Dendritic cell treated with granulocyte-macrophage colony-stimulating factor and Interleukin-4, amounts not matched to agents 40 ng/mL and 50 ng/mL, for 4 days (primary cell): ENCODE results near the gene ATXN1.

Experiments
- H3K27ac Mint-ChIP-seq: one replicate; pipeline ENCODE4 v1.8.0; 2022; ENCODE audit warnings: mild to moderate bottlenecking, mixed read lengths
- H3K27me3 Mint-ChIP-seq: one replicate; pipeline ENCODE4 v1.8.0; 2022; ENCODE audit warnings: mild to moderate bottlenecking, mixed read lengths
- H3K36me3 Mint-ChIP-seq: one replicate; pipeline ENCODE4 v1.8.0; 2022; ENCODE audit warnings: low read depth, mixed read lengths
- H3K4me1 Mint-ChIP-seq: one replicate; pipeline ENCODE4 v1.8.0; 2022; ENCODE audit warnings: low read depth, mixed read lengths
- H3K4me3 Mint-ChIP-seq: one replicate; pipeline ENCODE4 v1.8.0; 2022; ENCODE audit warnings: mild to moderate bottlenecking, moderate library complexity, mixed read lengths
- H3K9me3 Mint-ChIP-seq: one replicate; pipeline ENCODE4 v1.8.0; 2022; ENCODE audit warnings: mixed read lengths
- intact Hi-C: fragments of 100-400 bp; cut with micrococcal nuclease; formaldehyde crosslinking; loops from one replicate; pipeline ENCODE4 v1.15.0; 2022

Gene ATXN1

DNA sequence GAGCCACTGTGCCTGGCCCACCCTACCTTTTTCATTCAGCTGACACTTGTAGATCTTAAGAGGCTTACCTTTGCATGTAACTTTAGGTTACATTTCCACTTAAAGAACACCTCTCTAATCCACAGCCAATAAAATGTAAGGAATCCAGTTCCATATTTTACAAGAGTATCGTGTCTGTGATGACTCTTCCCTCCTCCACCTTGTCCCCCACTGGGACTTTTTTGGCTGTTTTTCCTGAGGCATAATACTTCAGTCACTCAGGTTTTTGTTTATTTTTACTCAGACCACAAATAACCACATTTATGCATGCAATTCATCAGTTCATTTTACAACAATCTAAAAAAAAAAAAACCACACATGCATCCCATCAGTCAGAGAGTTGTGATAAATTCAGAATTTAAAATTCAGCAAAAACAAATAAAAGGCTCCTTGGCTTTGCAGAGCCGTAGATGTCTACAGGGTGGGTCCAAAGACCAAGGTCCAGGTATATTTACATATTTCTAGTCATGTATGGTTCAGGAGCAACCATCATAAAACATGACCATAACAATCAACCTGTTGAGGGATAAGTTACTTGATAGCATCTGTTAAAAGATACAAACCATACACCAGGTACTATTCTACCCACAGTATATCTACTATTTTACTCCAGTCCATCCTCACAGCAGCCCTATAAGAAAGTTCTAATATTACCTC is 9.9 kb downstream of the ATXN1 start:
- intact Hi-C loops, result no loop called here
- Mint-ChIP-seq H3K4me3 (no peak overlapping the region), H3K36me3 (peaks cover 85% of the 10 kb centered on the region), H3K27ac (no peak overlapping the region), H3K9me3 (no peaks in the 10 kb centered on the region), H3K27me3 (no peaks in the 10 kb centered on the region), H3K4me1 (peaks cover 87% of the 10 kb centered on the region)

DNA sequence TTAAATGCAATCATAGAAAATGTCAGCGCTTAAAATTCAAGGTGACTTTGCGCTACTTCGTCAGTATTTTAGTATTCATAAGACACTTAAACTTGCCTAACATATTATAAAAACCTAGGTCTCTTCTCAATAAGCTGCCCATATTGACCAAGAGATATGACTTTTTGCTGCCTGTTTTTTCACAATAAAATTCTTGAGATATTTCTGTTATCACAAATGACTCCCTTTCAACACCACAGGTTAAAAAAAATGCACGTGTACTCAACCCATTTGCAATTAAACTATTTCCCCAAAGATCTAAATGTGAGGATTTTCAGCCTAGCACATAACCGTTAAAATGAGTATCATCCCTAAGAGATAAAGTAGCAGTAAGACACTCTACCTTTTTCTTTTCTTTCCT is 10.7 kb downstream of the ATXN1 start:
- peaks cover 94% of the 10 kb centered on the region for H3K4me1 Mint-ChIP-seq
- H3K9me3 Mint-ChIP-seq, result no peaks in the 10 kb centered on the region
- H3K36me3 Mint-ChIP-seq, result peaks cover 93% of the 10 kb centered on the region
- no peak overlapping the region for H3K27ac Mint-ChIP-seq
- no peaks in the 10 kb centered on the region for H3K27me3 Mint-ChIP-seq
- no peak overlapping the region for H3K4me3 Mint-ChIP-seq
- intact Hi-C loops, result no loop called here

DNA sequence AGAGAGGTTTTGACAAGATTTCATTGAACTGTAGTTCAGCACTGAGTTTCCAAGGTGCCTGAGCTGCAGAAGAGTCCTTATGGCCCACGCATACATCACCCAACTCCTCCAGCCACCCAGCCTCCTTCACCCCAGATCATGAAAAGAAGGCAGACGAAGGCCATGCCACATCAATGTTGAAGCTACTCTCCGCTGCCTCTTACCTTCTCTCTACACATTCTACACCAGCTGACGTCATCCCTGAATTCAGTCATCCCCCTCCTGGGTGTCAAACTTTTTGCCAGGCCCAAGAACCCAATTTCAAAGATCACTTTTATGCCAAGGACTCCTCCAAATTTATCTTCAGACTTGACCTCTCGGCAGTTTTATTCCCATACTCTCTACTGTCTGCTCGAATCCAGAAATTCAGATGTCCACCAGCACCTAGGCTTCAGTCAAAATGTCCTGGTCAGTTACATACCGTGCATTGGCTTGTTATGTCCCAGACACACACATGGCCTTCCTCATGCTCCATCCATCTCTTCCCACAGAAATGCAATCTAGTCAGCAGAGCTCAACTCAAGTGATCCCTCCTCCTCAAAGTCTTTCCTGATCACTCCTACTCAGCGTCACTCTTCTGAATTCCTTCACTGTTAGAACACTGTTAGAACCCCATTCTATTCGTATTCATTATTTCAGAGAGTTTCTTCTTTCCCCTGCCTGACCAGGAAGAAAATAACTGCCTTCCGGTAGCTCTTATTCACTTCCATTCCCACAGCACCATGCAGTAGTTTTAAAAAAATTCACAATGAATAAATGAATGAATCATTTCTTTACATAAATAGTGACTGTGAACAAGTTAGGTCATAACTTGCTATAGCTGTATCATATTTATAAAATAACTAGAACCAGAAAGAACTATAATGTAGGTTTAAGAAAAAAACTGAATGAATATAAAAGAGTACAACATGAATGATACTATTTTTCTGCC is 11.5 kb downstream of the ATXN1 start:
- peaks cover 97% of the 10 kb centered on the region for H3K36me3 Mint-ChIP-seq
- H3K4me3 Mint-ChIP-seq, result peak overlapping the region; percentile 13
- no peaks in the 10 kb centered on the region for H3K27me3 Mint-ChIP-seq
- no peaks in the 10 kb centered on the region for H3K9me3 Mint-ChIP-seq
- peaks cover 92% of the 10 kb centered on the region for H3K4me1 Mint-ChIP-seq
- intact Hi-C loops, result loop anchor here (1.0 kb wide), 1 partner anchor 102 kb away; no protein-coding TSS in a partner anchor
- peak overlapping the region; percentile 45 for H3K27ac Mint-ChIP-seq

DNA sequence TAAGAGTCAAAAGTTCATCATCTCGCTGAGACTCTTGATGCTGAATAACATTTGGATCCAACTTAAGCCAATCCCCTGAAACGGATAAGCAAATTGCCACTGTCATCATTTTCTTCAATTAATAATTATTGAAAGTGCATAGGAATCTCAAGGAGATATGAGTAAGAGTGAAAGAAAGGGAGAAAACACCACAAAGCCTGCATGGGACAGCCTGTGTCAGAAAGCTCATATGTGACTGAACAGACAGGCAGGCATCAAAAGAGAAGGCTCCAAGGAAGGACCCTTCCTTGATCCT is 13.3 kb downstream of the ATXN1 start:
- intact Hi-C loops, result no loop called here
- Mint-ChIP-seq H3K27ac (peak overlapping the region; percentile 65), H3K4me3 (no peak overlapping the region), H3K9me3 (no peaks in the 10 kb centered on the region), H3K4me1 (peaks cover 92% of the 10 kb centered on the region), H3K36me3 (peaks cover 97% of the 10 kb centered on the region), H3K27me3 (no peaks in the 10 kb centered on the region)

DNA sequence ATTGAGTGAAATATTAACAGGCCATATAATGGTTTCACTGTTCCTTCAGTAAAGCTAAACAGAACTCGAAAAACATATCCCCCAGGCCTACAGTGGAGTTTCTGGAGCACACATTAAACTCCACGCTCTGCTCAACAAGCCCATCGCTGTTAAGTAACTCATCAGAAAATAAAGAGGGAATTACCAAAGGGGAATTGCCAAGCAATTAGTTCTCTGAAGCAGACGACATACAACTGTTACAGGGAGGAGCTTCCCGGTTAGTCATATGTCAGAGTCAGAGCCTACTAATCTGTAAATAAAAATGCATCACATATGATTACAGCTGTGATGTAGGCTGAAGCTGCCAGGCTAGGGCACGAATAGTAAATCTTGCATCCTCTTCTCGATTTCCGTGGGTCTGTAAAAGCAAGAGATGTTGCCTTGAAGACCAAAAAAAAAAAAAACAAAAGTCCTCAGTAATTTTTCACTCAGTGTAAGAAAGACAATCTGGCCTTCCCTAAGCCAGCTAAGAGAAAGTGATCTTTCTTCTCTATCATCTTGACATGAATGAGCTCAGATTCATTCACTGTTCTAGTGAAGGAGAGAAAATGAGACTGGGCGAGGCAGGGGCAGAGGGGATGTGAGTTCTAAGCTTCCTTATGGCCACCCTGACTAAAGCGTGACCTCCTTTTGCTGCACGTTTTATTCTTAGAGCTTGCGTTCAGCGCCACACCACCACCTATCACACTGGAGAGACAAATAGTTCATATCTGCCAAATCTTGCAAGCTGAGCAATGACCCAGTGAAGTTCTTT is 13.8 kb downstream of the ATXN1 start:
- intact Hi-C loops, result no loop called here
- H3K9me3 Mint-ChIP-seq, result no peaks in the 10 kb centered on the region
- H3K4me1 Mint-ChIP-seq, result peaks cover 92% of the 10 kb centered on the region
- peaks cover 97% of the 10 kb centered on the region for H3K36me3 Mint-ChIP-seq
- peak overlapping the region; percentile 65 for H3K27ac Mint-ChIP-seq
- H3K27me3 Mint-ChIP-seq, result no peaks in the 10 kb centered on the region
- no peak overlapping the region for H3K4me3 Mint-ChIP-seq

DNA sequence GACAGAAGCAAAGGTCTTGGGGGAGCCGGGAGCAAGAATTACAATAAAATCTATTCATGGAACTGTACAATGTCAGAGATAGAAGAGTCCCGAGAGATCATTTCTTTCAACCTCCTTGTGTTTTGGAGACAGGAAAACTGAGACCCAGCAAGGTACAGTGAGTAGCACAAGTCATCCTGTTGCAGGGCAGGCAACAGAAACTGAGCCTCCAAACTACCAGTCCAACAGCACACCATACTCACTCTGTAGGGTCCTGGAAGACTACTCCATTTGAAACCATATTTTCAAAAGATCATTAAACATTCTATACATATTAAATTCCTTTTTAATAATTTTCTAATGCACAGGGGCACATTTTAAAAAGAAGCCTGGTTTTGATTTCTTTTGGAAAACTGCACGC is 14.4 kb downstream of the ATXN1 start:
- peaks cover 94% of the 10 kb centered on the region for H3K4me1 Mint-ChIP-seq
- intact Hi-C loops, result no loop called here
- no peak overlapping the region for H3K27ac Mint-ChIP-seq

DNA sequence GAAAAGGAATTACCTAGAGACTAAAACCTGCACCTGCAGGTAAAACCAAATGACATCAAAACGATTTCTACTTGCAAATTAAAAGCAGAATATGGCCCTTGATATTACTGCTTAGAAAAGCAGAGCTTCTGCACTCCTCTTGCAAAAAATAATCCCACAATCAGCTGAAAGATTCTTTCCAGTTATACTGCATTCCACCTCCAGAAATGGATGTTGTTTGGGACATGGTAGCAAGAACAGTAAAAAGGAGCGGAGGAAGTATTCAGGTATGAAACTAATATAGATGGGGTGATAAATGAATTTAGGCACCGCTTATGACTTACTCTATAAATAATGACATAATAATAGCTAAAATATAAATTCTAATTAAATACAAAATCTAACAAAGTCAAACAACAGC is 14.9 kb downstream of the ATXN1 start:
- Mint-ChIP-seq H3K36me3 (peaks cover 97% of the 10 kb centered on the region), H3K27ac (no peak overlapping the region), H3K9me3 (no peaks in the 10 kb centered on the region), H3K4me3 (no peak overlapping the region), H3K4me1 (peaks cover 95% of the 10 kb centered on the region), H3K27me3 (no peaks in the 10 kb centered on the region)
- intact Hi-C loops, result no loop called here

More for the DNA sequence above, 14.4 kb downstream of the ATXN1 start:
- peaks cover 97% of the 10 kb centered on the region for H3K36me3 Mint-ChIP-seq
- H3K4me3 Mint-ChIP-seq, result no peak overlapping the region
- no peaks in the 10 kb centered on the region for H3K27me3 Mint-ChIP-seq
- H3K9me3 Mint-ChIP-seq, result no peaks in the 10 kb centered on the region

DNA sequence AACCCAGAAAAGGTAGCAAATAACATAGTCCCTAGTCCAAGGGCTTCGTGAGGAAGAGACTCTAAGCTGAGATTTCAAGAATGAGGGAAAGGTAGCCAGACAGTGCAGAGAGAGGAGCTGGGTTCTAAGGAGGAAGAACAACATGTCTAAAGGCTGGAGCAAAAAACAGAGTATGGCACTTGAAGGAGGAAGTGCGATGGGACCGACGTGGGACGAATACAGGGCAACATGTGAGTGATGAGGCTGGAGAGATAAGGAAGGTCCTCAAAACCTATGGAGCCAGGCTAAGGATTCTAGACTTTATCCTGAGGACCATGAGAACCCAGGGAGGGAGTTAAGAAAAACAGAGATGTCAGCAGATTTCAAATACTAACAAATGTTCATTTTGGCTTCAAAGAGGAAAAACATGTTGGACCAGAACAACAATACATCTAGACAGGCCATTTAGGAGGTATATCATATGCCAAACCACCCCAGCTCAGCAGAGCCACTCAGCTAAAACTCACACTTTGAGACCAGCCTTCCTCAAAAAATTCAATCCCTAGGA is 17.5 kb downstream of the ATXN1 start:
- no peaks in the 10 kb centered on the region for H3K27me3 Mint-ChIP-seq
- H3K9me3 Mint-ChIP-seq, result no peaks in the 10 kb centered on the region
- peaks cover 93% of the 10 kb centered on the region for H3K4me1 Mint-ChIP-seq
- intact Hi-C loops, result no loop called here
- H3K4me3 Mint-ChIP-seq, result no peak overlapping the region
- peak overlapping the region; percentile 56 for H3K27ac Mint-ChIP-seq
- H3K36me3 Mint-ChIP-seq, result peaks cover 92% of the 10 kb centered on the region

DNA sequence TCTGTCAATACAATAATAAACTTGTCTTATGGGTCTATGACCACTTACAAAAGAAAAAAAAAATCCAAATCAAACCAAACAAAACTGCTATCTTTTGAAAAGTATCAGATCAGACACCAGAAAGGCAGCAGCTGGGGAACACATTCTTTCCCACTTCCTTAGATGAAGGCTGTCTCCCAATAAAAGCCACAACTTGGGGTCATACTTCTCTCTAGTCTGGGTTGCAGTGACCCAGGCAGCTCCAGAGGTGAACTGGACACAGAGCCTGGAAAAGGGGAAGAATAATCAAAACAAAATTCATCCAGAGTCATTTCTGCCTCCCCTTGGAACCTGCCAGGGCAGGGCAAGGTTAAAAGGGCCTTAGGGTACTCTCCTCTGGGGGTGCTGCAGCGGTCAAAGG is 19.1 kb downstream of the ATXN1 start:
- Mint-ChIP-seq H3K4me1 (peaks cover 89% of the 10 kb centered on the region), H3K4me3 (no peak overlapping the region), H3K27ac (peak overlapping the region; percentile 17), H3K36me3 (peaks cover 89% of the 10 kb centered on the region), H3K27me3 (no peaks in the 10 kb centered on the region), H3K9me3 (no peaks in the 10 kb centered on the region)
- intact Hi-C loops, result no loop called here

DNA sequence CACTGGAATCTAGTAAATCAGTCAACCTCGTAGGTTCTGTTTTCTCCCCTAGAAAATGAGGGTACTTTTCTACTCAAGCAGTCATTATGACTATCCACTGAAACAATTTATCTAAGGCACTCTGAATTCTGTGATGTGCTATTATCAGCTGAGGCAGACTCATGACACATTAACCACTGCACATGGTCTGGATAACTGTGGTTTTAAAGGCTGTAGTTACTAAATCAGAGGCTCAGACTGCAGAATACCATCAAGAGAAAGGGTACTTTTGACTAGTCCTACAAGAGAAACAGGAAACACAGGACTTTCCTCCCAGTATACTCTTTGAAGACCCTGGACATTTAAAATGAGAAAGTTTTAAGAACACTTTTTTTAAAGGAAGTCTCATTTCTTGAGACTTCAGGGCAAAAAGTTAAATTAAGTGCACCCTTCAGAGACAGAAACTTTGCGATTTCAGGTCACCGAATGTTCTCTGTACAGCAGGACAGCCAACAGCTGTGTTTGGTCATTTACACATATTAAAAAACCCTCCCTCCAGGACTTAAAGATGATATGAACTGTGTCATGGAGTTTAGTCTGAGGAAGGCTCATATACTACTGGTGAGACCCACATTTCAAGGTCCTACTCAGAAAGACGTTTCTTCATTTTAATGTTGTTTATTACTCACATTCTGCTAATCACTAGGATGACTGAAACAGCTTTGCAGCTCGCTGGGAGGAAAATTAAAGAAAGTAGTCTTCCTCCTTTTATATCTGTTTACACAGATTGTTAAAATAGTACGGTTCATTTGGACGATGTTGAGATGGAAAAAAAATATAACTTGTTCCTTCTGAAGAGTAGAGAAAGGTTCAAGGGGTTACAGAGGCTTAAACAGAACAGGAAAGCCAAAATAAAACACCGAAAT is 19.9 kb downstream of the ATXN1 start:
- intact Hi-C loops, result no loop called here
- Mint-ChIP-seq H3K4me1 (peaks cover 88% of the 10 kb centered on the region), H3K27me3 (no peaks in the 10 kb centered on the region), H3K9me3 (no peaks in the 10 kb centered on the region), H3K4me3 (no peak overlapping the region), H3K36me3 (peaks cover 90% of the 10 kb centered on the region), H3K27ac (no peak overlapping the region)

DNA sequence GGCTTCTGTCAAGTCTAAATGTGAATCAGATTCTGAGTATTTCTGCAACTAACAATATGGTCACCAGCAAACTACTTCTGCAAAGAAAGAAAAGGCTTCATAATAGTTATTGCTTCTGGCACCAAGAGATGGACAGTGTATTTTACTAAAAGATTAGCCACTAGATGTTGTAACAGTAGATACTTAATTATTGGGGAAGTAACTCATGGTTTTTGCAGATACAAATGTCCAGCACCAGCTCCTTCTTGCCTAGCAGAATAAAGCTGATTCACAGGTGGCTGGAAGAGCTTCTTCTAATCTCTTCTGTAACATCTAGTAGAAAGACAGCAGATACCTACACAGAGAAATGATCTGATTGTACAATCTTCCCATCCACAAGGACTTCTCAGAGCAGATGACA is 21.2 kb downstream of the ATXN1 start:
- peaks cover 75% of the 10 kb centered on the region for H3K4me1 Mint-ChIP-seq
- no peak overlapping the region for H3K4me3 Mint-ChIP-seq
- H3K27me3 Mint-ChIP-seq, result no peaks in the 10 kb centered on the region
- intact Hi-C loops, result no loop called here
- peaks cover 84% of the 10 kb centered on the region for H3K36me3 Mint-ChIP-seq
- H3K27ac Mint-ChIP-seq, result peak overlapping the region; percentile 43
- H3K9me3 Mint-ChIP-seq, result no peaks in the 10 kb centered on the region

DNA sequence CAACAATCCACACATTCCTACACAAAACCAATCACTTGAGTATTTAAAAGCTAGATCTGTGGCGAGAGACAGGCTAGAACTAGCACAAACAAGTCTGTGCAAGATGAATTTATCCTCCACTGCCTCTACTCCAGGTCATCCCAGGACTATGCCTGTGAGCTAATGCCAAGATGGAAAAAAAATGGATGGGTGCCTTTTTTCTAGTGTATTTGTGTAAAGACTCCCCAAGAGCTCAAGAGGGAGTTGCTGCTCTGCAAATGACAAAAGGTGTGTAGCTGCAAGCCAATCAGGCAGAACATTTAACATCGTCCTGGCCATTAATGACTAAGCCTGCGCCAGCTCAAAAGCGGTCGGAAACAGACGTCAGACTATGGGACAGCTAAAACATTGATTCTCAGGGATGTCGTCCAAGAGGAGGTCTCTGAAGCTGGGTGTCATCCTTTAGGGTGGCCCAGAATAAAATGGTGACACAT is 21.9 kb downstream of the ATXN1 start:
- H3K4me3 Mint-ChIP-seq, result no peak overlapping the region
- peaks cover 72% of the 10 kb centered on the region for H3K4me1 Mint-ChIP-seq
- intact Hi-C loops, result no loop called here
- H3K9me3 Mint-ChIP-seq, result no peaks in the 10 kb centered on the region
- peak overlapping the region; percentile 43 for H3K27ac Mint-ChIP-seq
- H3K36me3 Mint-ChIP-seq, result peaks cover 82% of the 10 kb centered on the region
- H3K27me3 Mint-ChIP-seq, result no peaks in the 10 kb centered on the region

DNA sequence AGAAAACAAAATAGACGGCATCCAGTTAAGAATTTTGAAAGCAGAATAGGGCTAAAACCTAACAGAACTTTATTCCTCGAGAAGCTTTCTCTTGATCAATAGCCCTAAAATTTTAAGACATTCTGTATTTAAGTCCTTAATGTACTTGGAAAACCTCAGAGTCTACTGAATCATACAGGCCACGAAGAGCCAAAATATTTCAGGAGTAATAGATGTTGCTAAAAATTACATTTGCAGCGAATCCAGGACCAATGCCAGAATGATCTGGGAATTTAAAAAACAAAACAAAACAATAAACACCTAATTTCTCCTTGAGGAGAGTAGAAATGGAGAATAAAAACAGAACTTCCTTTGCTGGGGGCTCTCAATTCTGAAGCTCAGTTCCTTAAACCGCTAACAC is 23.3 kb downstream of the ATXN1 start:
- no peaks in the 10 kb centered on the region for H3K9me3 Mint-ChIP-seq
- intact Hi-C loops, result no loop called here
- no peaks in the 10 kb centered on the region for H3K27me3 Mint-ChIP-seq
- H3K4me3 Mint-ChIP-seq, result no peak overlapping the region
- H3K4me1 Mint-ChIP-seq, result peaks cover 70% of the 10 kb centered on the region
- H3K36me3 Mint-ChIP-seq, result peaks cover 82% of the 10 kb centered on the region
- H3K27ac Mint-ChIP-seq, result peak overlapping the region; percentile 28
